UCSD-AML1 (cell line): ENCODE results near the gene MYRF.

Experiments
- DNase-seq: peaks from one replicate; lab custom pipeline; 2025; ENCODE audit not compliant: unreplicated experiment; lab: John Stamatoyannopoulos, UW

The MYRF gene

GRCh38 chr11:61738776-61739175 is 13.7 kb upstream of the MYRF start:
- no peak for DNase-seq

GRCh38 chr11:61739413-61739812 is 13.0 kb upstream of the MYRF start:
- DNase-seq, result no peak

- DNase-seq, result no peak
Measured at GRCh38 chr11:61739966-61740365, 12.5 kb upstream of the MYRF start.

DNA sequence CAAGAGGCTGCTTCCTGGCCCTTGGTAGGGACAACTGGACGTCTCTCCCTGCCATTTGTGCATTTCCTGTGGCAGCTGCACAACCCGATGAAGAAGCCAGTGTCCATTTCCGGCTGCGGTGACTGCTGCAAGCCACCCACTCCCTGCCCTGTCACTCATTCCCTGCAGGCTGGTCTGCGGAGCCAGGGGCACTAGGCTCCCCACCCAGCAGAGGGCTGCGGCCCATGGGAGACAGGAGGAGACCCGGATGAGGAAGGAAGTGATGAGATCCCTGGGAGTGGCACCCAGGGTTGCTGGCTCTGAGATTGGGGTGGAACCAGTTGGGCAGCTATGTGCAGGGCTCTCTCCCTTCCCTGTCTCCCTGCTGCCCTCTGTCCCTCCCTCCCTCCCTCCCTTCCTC is 10.0 kb upstream of the MYRF start:
- peak; percentile 90 for DNase-seq

GRCh38 chr11:61743486-61744095 is 8.8 kb upstream of the MYRF start:
- DNase-seq, result no peak

GRCh38 chr11:61744181-61744580 is 8.3 kb upstream of the MYRF start:
- no peak for DNase-seq

- DNase-seq, result no peak
Measured at GRCh38 chr11:61744609-61745156, 7.8 kb upstream of the MYRF start.

GRCh38 chr11:61745781-61746441 is 6.5 kb upstream of the MYRF start:
- DNase-seq, result no peak

DNA sequence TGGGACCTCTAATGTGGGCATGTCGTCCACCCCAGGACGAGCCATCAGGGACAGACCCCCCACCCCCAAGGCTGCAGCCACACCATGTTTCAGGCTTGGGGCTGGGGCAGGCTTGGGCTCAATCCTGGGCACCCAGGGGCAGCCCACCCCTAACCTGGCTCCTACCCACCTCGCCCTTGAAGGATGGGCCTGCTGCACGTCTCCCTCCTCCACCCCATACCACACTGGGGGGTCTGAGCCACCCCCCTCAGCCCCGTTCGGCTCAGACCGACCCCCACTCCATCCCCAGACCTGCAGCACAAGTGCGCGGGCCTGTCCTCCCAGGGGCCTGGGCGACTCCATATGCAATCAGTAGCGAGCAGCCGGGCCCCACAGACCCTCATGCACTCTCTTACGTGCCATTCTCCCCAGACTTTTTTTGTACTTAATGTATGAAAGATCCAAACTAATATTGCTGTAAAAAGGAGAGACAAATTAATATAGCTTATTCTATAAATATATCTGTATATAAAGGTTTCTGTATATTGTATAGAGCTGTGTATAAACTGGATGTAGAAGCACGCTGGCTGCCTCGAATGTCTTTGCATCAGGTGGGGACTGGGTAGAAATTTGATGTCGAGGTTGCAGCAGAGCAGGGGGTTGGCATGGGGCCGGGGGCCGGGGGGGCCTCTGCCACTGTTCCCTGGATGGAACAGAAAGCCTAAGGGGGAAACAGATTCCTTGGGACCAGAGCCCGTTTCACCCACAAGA is 5.8 kb upstream of the MYRF start:
- DNase-seq, result no peak

- DNase-seq, result peak; percentile 69
Measured at GRCh38 chr11:61747192-61747966, 5.1 kb upstream of the MYRF start.

- no peak for DNase-seq
Measured at GRCh38 chr11:61747967-61748285, 4.5 kb upstream of the MYRF start.

- DNase-seq, result no peak
Measured at GRCh38 chr11:61749591-61750217, 2.7 kb upstream of the MYRF start.

GRCh38 chr11:61750631-61751273 is 1.7 kb upstream of the MYRF start:
- no peak for DNase-seq

DNA sequence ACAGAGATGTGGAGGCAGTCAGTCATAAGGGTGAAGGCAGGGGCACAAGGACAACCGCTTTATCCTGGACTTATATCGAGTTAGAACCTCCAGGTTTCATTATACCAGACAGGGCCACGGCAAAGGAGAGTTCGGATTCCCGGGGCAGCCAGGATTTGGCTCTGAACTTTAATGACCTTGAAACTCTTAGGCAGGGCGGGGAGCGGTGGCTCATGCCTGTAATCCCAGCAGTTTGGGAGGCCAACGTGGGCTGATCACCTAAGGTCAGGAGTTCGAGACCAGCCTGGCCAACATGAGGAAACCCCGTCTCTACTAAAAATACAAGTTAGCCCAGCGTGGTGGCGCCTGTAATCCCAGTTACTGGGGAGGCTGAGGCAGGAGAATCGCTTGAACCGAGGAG is 1.1 kb upstream of the MYRF start:
- DNase-seq, result no peak

- no peak for DNase-seq
Measured at GRCh38 chr11:61752925-61753521, 587 bp downstream of the MYRF start.

DNA sequence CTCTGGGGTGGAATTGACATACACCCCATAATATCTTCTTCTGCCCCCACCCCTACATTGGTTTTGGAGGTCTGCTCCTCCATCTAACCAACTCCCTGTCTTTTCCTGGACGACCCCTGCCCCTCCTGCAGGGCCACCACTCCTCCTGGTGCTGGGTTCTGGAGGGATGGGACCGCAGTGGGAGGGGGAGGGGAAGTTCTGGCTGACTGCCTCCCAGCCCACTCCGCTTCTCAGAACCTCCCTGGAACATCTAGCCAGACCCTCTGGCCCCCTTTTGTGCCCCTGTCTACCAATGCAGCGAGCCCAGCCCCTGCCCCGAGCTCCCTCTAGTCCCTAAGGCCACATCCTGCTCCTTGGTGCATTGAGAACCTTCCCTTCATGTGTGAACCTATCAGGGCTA is 1.2 kb downstream of the MYRF start:
- no peak for DNase-seq

DNA sequence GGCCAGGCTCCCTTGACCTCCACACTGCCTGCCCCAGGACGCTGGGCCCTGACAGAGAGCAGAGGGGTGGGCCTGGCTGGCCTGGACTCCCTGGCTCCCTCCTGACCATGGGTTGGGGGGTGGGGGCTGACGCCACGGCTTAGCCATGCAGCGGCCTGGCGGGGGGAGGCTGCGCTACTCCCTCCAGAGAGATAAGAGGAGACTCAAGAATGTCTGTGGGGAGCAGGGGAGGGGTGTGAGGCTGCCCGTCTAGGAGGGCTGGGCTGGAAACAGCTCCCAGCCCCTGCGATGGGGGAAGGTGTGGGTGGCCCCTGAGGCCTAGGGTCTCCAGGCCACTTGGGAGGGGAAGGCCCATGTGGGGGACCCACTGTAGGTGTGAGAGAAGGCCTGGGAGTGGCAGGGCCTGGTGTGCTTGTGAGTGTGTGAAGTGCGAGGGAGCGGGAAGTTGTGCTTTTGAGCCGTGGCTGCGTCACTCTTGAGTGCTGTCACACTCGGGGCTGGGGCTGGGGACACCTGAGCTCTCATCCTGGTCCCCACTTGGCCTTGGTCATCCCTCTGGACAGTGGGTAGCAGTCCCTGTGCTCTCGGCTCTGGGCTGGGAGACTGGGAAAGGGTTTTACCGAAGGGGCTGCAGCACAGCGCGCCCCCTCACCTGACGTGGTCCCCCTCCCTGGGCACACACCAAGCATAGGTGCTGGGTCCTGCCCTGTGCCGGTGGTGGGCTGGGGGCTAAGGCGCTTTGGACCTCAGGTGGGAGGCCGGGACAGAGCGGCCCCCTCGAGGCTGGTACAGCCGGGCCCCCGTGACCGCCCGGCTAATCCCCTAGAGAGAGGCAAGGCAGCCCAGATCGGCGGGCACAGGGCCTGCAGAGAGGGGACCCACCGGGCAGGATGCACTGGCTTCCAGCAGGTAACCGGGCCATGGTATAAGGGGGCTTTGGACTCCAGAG is 2.4 kb downstream of the MYRF start:
- DNase-seq, result no peak

- DNase-seq, result no peak
Measured at GRCh38 chr11:61756147-61756451, 3.7 kb downstream of the MYRF start.
